Measurements from ENCODE around the gene PON2.

GRCh38 chr7:95441042-95441823 lies 6.4 kb upstream of the PON2 start:
- TF ChIP-seq CTCF (IDR thresholded peaks at IDR 0.05; ENCODE audit: borderline replicate concordance, extremely low read depth, low read length, poor library complexity, severe bottlenecking) (no peak), EZH2 (IDR thresholded peaks at IDR 0.05; ENCODE audit: borderline replicate concordance, low read depth, low read length, severe bottlenecking) (no peak)
